ENCODE results near the gene DOK3.

DNA sequence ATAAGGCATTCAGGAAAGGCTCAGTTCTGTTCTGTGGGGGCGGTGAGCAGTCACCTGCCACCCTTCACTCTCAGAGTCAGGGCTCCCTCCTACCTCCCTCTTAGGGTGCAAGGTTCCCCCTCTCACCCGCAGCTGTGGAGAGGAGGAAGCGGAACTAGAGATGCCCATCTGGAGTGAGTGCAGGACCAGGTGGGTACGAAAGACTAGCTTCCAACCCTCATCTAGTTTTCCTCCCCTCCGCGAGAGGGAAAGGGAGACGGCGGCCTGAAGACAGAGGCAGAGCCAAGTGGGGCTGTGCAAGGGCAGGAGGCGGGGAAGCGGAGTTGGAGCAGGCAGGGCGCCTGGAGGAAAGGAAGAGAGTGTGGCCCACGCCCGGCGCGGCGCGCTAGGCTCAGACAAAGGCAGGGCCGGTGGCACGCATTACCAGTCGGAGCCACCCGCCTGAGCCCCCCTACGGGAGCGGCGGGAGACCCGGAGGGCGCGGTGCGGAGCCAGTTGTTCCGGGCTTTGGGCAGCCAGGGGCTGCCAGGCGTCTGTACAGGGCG is 55.7 kb downstream of the DOK3 start:
- TF ChIP-seq, protein P1, sequence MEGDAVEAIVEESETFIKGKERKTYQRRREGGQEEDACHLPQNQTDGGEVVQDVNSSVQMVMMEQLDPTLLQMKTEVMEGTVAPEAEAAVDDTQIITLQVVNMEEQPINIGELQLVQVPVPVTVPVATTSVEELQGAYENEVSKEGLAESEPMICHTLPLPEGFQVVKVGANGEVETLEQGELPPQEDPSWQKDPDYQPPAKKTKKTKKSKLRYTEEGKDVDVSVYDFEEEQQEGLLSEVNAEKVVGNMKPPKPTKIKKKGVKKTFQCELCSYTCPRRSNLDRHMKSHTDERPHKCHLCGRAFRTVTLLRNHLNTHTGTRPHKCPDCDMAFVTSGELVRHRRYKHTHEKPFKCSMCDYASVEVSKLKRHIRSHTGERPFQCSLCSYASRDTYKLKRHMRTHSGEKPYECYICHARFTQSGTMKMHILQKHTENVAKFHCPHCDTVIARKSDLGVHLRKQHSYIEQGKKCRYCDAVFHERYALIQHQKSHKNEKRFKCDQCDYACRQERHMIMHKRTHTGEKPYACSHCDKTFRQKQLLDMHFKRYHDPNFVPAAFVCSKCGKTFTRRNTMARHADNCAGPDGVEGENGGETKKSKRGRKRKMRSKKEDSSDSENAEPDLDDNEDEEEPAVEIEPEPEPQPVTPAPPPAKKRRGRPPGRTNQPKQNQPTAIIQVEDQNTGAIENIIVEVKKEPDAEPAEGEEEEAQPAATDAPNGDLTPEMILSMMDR (optimal IDR thresholded peaks at IDR 0.05 in 1 of 3, IDR thresholded peaks at IDR 0.05 in 1 of 3, conservative IDR thresholded peaks at IDR 0.05 in 1 of 3; ENCODE audit: extremely low read depth in 1 of 3, insufficient read depth in 2 of 3, low read length in 3 of 3) = no peak
- TF ChIP-seq EZH2 (IDR thresholded peaks at IDR 0.05; ENCODE audit: low read length) = no peak
